Measurements from ENCODE around the gene STXBP3. TPM values are rescaled to one million over a fixed set of nuclear protein-coding genes. Genes with fewer than 3 reads are reported as not detected.
"Not testable (repeated sequence)": the region's sequence is repeated elsewhere in the genome, so short reads cannot be mapped to it uniquely, and the experiment has no call there.

Gene STXBP3
- total RNA-seq, 3 donors from 2014 or later: 50.8 to 71.4 (median 66.1) TPM

DNA sequence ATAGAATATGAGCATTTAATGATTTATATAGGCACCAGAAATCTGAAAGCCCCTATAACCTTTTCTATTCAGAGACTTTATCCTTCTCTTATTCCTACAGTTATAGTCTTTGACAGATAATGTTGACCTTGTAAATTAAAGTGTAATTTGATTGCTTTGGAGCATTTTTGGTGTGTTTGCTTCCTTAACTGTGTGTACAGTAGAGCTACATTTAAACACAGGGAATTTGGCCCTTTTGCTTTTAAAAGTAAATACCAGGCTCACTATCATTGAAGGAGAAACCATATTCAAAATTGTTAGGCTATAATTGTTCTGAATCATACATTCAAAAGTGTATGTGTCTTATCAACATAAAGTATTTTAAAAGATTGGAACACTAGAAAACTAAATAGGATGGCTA, 33.0 kb downstream of the STXBP3 start:
- intact Hi-C loops (cut with DNase I, micrococcal nuclease): no loop called here
- ATAC-seq: peak; percentile 58
- TF ChIP-seq, protein P1, sequence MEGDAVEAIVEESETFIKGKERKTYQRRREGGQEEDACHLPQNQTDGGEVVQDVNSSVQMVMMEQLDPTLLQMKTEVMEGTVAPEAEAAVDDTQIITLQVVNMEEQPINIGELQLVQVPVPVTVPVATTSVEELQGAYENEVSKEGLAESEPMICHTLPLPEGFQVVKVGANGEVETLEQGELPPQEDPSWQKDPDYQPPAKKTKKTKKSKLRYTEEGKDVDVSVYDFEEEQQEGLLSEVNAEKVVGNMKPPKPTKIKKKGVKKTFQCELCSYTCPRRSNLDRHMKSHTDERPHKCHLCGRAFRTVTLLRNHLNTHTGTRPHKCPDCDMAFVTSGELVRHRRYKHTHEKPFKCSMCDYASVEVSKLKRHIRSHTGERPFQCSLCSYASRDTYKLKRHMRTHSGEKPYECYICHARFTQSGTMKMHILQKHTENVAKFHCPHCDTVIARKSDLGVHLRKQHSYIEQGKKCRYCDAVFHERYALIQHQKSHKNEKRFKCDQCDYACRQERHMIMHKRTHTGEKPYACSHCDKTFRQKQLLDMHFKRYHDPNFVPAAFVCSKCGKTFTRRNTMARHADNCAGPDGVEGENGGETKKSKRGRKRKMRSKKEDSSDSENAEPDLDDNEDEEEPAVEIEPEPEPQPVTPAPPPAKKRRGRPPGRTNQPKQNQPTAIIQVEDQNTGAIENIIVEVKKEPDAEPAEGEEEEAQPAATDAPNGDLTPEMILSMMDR (IDR thresholded peaks at IDR 0.05): no peak
- no peaks in the 10 kb centered on the region for H3K9me3 ChIP-seq
- H3K4me3 ChIP-seq: no peak overlapping the region
- no peak for DNase-seq
- H3K36me3 ChIP-seq (ENCODE audit: low read depth): no peaks in the 10 kb centered on the region
- H3K4me1 ChIP-seq (ENCODE audit: low read depth): no peaks in the 10 kb centered on the region

DNA sequence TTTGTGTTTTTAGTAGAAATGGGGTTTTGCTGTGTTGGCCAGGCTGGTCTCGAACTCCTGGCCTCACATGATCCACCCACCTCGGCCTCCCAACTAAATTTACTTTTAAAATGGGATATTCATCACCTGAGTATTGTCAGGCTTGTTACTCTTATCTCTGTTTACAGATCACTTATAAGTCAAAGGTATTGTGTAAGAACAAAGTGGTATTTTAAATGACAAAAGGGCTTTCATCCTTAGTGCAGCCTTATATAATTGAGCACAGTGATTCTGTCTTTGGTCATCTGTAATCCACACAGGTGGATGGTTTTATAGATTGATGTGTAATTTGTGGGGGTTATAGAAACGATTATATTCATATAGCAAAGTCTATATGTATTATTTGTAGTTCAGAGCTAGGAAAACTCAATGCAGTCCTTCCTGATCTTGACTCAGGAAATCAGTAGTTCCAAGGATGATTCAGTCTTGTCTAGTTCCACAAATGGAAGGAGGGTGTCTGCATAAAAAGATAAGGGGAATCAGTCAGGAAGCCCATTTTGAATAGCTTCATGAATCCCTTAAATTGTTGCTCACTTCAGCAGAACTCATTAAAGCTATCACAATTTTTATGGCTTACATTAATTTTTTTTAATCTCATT, 34.6 kb downstream of the STXBP3 start:
- H3K4me1 ChIP-seq (ENCODE audit: low read depth): no peaks in the 10 kb centered on the region
- intact Hi-C loops (cut with DNase I, micrococcal nuclease): no loop called here
- ATAC-seq: peak; percentile 32
- no peak overlapping the region for H3K4me3 ChIP-seq
- no peak for DNase-seq
- no peaks in the 10 kb centered on the region for H3K36me3 ChIP-seq (ENCODE audit: low read depth)
- H3K9me3 ChIP-seq: peaks cover 9% of the 10 kb centered on the region
- TF ChIP-seq, protein P1 (IDR thresholded peaks at IDR 0.05): no peak

DNA sequence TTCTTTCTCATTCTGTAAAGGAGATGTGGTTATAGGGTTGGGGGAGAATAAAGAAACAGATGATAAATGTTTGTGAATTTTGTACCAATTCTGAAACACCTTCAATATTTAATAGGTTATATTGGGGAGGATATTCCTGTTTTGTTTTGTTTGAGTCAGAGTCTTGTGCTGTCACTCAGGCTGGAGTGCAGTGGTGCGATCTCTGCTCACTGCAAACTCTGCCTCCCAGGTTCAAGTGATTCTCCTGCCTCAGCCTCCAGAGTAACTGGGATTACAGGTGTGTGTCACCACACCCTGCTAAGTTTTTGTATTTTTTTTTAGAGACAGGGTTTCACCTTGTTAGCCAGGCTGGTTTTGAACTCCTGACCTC, 35.1 kb downstream of the STXBP3 start:
- H3K36me3 ChIP-seq (ENCODE audit: low read depth); ATAC-seq; H3K4me1 ChIP-seq (ENCODE audit: low read depth); H3K9me3 ChIP-seq; DNase-seq; H3K4me3 ChIP-seq; intact Hi-C loops (cut with DNase I, micrococcal nuclease): not testable (repeated sequence)

DNA sequence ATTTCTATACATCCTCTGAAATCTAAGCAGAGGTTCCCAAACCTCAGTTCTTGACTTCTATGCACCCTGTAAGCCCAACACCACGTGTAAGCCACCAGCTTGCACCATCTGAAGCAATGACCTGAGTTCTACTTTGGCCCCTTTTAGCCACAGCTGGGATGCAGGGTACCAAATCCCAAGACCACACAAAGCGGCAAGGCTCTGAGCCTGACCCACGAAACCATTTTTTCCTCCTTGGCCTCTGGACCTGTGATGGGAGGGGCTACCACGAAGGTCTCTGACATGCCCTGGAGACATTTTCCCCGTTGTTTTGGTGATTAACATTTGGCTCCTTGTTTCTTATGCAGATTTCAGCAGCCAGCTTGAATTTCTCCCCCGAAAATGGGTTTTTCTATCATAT, 38.8 kb downstream of the STXBP3 start:
- H3K4me1 ChIP-seq (ENCODE audit: low read depth): no peaks in the 10 kb centered on the region
- no peak for ATAC-seq
- TF ChIP-seq, protein P1 (IDR thresholded peaks at IDR 0.05): no peak
- peaks cover 9% of the 10 kb centered on the region for H3K9me3 ChIP-seq
- intact Hi-C loops (cut with DNase I, micrococcal nuclease): no loop called here
- DNase-seq: no peak
- H3K4me3 ChIP-seq: no peak overlapping the region
- no peaks in the 10 kb centered on the region for H3K36me3 ChIP-seq (ENCODE audit: low read depth)

DNA sequence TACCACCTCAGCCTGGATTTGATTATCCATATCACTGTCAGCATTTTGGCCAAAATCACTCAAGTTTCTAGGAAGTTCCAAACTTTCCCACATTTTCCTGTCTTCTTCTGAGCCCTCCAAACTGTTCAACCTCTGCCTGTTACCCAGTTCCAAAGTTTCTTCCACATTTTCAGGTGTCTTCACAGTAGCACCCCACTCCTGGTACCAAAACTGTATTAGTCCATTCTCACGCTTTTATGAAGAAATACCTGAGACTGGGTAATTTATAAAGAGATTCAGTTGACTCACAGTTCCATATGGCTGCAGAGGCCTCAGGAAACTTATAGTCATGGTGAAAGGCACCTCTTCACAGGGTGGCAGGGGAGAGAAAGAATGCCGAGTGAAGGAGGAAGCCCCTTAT, 39.4 kb downstream of the STXBP3 start:
- Histone ChIP-seq H3K36me3 (ENCODE audit: low read depth) (no peaks in the 10 kb centered on the region), H3K4me3 (no peak overlapping the region), H3K9me3 (peaks cover 9% of the 10 kb centered on the region), H3K4me1 (ENCODE audit: low read depth) (no peaks in the 10 kb centered on the region)
- ATAC-seq (no peak), DNase-seq (no peak)
- intact Hi-C loops (cut with DNase I, micrococcal nuclease): no loop called here
- TF ChIP-seq, protein P1 (IDR thresholded peaks at IDR 0.05): no peak

DNA sequence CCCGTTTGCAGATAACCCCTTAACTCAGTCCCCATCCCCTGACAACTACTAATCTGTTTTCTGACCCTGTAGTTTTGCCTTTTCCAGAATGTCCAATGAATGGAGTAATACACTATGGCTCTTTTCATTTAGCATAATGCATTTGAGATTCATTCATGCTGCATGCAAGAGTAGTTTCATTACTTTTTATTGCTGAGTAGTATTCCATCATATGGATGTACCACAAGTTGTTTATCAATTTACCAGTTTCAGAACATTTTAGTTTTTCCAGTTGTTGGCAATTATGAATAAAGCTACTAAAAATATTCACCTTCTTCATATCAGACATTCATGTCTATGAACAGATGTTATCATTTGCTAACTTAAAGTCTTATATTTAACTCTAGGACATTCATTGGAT, 45.3 kb downstream of the STXBP3 start:
- Histone ChIP-seq H3K4me3 (no peak overlapping the region), H3K36me3 (ENCODE audit: low read depth) (no peaks in the 10 kb centered on the region), H3K9me3 (peaks cover 11% of the 10 kb centered on the region), H3K4me1 (ENCODE audit: low read depth) (no peaks in the 10 kb centered on the region)
- intact Hi-C loops (cut with DNase I, micrococcal nuclease): no loop called here
- DNase-seq (no peak), ATAC-seq (no peak)
- TF ChIP-seq, protein P1 (IDR thresholded peaks at IDR 0.05): no peak

Data from mucosa of descending colon (tissue), 3 donors.